GM19324 (cell line): ENCODE measurements around the gene AGBL1.

Experiments used
- ATAC-seq: cut with Tn5 transposase; IDR thresholded peaks from one replicate; pipeline ENCODE4 v1.9.1; 2021; ENCODE audit warnings: mild to moderate bottlenecking, moderate library complexity; ENCODE audit not compliant: unreplicated experiment, low FRiP score

Gene AGBL1

GRCh38 chr15:86759800-86760523 is 680.3 kb downstream of the AGBL1 start:
- no peak for ATAC-seq

GRCh38 chr15:86762874-86763273 is 683.2 kb downstream of the AGBL1 start:
- ATAC-seq = no peak

GRCh38 chr15:86764021-86764420 is 684.4 kb downstream of the AGBL1 start:
- no peak for ATAC-seq

GRCh38 chr15:86765281-86765680 is 685.6 kb downstream of the AGBL1 start:
- no peak for ATAC-seq

GRCh38 chr15:86772369-86773059 is 692.8 kb downstream of the AGBL1 start:
- ATAC-seq = no peak

- no peak for ATAC-seq
Measured at GRCh38 chr15:86773736-86774135, 694.1 kb downstream of the AGBL1 start.

GRCh38 chr15:86776145-86776544 is 696.5 kb downstream of the AGBL1 start:
- ATAC-seq = no peak

- ATAC-seq = no peak
Measured at GRCh38 chr15:86796521-86796920, 716.9 kb downstream of the AGBL1 start.

- ATAC-seq = no peak
Measured at GRCh38 chr15:86797135-86797534, 717.5 kb downstream of the AGBL1 start.

GRCh38 chr15:86799226-86799625 is 719.6 kb downstream of the AGBL1 start:
- no peak for ATAC-seq

GRCh38 chr15:86802244-86802643 is 722.6 kb downstream of the AGBL1 start:
- no peak for ATAC-seq

GRCh38 chr15:86804406-86804805 is 724.7 kb downstream of the AGBL1 start:
- ATAC-seq = no peak

GRCh38 chr15:86810329-86810728 is 730.7 kb downstream of the AGBL1 start:
- ATAC-seq = no peak

- no peak for ATAC-seq
Measured at GRCh38 chr15:86813892-86814291, 734.2 kb downstream of the AGBL1 start.

GRCh38 chr15:86829245-86829644 is 749.6 kb downstream of the AGBL1 start:
- ATAC-seq = no peak

GRCh38 chr15:86830304-86830703 is 750.6 kb downstream of the AGBL1 start:
- no peak for ATAC-seq

GRCh38 chr15:86833595-86833994 is 753.9 kb downstream of the AGBL1 start:
- ATAC-seq = no peak

GRCh38 chr15:86834115-86834863 is 754.6 kb downstream of the AGBL1 start:
- no peak for ATAC-seq

GRCh38 chr15:86837294-86838061 is 757.8 kb downstream of the AGBL1 start:
- no peak for ATAC-seq

GRCh38 chr15:86839502-86839901 is 759.8 kb downstream of the AGBL1 start:
- ATAC-seq = no peak

GRCh38 chr15:86840996-86841395 is 761.3 kb downstream of the AGBL1 start:
- no peak for ATAC-seq
